Stimulated activated CD8-positive, alpha-beta memory T cell treated with anti-CD3 and anti-CD28 coated beads, Interleukin-15, amount 100 ng/mL, for 24 hours (primary cell): ENCODE results near the gene NCR2.

Experiments used
- DNase-seq: peaks from one replicate; pipeline ENCODE4 v3.0.0-alpha.2; 2020; ENCODE audit warnings: low read depth

NCR2 gene

DNA sequence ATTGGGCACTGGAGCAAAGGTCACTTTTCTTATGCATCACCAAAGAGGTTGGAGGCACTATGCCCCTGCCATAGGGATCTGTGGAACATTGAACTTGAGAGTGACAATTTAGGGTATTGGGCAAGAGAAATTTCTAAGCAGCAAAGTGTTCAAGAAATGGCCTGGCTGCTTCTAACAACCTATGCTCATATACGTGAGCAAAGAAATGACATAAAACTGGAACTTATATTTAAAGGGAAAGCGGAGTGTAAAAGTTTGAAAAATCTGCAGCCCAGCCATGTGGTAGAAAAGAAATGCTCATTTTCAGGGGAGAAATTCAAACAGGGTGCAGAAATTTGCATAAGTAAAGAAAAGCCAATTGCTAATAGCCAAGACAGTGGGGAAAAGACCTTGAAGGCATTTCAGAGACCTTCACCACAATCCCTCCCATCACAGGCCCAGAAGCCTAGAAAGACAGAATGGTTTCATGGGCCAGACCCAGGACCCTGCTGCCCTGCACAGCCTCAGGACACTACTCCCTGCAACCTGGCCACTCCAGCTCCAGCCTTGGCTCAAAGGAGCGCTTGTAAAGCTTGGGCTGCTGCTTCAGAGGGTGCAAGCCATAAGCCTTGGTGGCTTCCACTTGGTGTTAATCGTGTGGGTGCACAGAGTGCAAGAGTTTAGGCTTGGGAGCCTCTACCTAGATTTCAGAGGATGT is 24.4 kb downstream of the NCR2 start:
- no peak for DNase-seq

DNA sequence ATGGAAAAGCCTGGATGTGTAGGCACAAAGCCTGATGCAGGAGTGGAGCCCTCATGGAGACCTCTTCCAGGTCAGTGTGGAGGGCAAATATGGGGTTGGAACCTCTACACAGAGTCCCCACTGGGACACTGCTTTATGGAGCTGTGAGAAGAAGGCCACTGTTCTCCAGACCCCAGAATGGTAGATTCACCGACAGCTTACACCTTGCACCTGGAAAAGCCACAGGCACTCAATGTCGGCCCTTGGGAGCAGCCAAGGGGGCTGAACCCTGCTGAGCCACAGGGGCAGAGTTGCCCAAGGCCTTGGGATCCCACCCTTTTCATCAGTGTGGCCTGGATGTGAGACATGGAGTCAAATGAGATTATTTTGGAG is 24.9 kb downstream of the NCR2 start:
- DNase-seq = no peak

DNA sequence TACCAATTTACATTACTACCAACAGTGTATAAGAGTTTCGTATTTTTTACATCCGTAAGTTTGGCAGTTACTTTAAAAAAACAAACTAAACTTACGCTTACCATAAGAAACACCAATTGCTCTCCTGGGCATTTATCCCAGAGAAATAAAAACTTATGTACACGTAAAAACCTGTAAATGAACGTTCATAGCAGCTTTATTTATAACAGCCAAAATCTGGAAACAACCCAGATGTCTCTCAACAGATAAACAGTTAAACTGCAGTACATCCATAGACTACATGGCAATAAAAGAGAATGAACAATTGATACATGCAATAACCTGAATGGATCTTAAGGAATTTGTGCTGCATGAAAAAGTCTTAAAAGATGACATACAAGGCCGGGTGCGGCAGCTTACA is 30.7 kb downstream of the NCR2 start:
- no peak for DNase-seq

DNA sequence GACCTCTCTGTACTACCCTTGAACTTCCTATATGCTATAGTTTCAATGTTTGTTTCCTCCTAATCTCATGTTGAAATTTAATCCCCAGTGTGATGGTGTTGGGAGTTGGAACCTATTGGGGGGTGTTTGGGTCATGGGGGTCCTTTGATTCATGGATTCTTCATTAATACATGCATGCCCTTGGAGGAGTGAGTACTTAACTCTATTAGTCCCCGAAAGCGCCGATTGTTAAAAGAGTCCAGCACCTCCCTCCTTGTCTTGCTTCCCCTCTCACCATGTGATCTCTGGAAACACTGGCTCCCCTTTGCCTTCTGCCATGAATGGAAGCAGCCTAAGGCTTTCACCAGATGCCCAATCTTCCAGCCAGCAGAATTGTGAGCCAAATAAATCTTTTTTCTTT is 31.7 kb downstream of the NCR2 start:
- DNase-seq = no peak

DNA sequence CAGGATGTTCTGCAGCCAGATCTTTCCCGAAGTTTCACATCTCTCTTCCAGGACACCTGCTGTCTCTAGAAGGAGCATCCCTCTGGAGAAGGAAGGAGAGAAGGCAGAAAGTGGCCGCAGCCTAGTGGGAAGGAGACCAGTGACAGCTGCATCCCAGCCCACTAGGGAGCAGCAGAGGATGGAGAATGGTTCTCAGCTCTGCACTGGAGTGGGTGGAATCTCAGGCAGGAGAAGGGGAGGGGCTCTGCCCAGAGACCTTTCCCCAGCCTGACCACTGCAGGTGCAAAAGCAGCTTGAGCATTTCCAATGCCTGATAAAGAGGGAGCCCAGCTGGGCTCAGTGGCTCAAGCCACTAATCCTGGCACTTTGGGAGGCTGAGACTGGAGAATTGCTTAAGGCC is 32.3 kb downstream of the NCR2 start:
- DNase-seq = no peak

DNA sequence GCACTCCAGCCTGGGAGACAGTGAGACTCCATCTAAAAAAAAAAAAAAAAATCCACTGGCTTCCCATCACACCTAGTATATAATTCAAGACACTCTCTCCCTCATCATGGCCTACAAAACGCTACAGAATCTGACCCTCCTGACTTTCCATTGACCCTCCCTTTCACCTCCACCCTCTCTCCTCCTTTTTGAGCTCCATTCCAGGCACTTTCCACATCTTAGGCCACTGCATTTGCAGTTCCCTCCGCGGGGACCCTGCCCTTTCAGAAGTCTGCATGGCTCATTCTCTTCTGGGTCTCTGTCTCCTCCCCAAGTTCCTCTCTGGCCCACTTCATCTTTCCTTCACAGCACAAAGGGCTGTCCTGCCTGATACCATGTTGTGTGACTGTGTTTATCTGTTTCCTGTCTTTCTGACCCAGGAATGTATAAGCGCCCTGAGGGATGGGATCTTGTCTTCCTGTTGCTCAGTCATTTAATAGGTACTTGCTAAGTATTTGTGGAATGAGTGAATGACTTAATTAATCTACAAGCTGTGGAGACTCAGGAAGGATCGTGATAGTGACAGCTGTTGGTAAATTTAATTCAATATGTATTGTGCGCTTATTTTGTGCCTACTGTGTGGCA is 35.2 kb downstream of the NCR2 start:
- DNase-seq = no peak

DNA sequence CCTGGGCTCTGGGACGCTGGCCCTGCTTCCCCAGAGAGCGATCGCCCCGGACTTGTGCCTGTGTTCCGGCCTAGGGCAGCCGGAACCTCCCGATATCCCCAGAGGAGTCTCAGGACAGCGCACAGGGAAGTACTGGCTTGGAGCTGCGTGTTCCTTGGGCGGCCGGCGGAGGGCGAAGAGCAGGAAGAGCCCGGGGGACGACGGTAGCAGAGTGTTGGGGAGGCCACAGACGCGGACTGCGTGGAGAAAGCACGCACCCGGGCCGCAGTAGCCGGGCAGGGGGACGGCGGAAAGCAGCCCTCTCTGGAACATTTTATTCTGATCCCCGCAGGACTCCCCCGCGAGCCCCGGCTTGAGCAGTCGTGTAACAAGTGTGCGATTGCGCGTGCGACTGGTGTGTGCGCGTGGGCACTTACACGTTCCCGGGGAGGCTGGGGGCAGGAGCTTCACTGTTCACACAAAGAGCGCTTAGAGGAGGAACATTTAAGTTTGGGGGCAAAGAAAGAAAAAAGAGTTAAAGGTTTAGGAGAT is 36.1 kb downstream of the NCR2 start:
- DNase-seq = no peak

DNA sequence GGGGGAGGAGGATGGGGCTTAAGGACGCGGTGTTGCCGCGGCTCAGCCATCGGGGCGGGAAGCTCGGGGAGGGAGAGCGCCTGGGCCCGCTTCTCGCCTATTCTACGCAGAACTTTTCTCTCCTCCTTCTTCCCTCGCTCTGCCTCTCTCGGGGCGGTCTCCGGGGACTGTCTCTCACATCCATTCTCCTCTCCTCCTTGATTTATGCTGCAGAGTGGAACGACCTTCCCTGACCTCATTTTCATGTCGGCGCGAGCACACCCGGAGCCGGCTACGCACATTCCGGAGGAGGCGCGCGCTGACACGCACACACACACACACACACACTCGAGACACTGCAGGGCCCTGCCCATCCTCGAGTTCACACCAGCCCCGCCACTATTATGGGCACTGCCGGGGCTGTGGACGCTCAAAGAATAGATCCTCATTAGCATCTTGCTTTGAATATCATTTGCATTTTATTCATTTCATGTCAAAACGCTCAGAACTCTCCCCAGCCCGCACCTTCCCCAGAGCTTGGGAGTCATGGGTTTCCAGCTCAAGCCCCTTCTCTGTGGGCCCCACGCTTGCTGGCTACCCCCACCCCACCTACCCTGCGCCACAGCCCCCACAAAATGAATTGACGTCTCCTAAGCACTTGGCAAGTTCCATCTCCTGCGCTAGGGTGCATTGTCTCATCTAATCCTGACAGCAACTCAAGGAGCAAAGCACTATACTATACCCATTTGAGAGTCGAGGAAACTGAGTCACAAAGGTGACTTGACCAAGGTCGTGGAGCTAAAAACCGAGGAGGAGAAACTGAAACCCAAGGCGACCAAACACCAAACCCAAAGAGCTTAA is 36.8 kb downstream of the NCR2 start:
- DNase-seq = no peak

DNA sequence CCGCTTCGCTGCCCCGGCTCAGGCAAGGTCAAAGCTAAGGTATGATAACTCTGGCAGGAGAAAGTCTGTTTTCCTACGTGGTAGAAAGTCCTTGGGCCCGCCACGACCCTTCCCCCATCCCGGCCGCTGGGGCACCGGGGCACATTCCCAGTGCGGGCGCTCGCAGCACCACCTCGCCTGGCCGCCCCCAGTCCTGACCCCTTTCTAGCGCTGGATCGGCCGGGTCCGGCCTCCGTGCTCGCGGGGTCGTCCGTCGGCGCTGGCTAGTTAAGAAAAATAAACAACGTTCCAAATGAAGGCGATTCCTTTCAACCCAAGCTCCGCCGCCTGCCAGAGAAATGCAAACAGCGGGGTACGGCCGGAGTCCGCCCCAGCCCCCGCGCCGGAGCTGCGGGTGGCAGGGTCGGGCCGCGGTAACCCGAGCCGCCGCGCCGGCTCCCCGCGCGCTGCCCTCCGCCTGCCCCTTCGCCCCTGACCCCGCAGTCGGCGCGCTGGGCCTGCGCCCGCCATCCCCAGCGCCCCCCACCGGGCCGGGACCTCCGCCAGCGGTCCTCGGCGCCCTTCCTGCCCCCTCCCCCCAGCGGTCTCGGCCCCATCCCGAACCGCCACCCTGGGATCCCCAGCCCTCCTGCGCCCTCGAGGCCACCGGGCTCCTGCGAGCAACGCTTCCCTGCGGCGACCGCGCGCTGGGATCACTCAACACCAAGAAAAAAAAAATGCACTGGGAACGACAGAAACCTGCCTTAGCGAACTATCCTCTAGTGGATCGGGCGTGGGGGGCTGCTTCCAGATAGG is 37.6 kb downstream of the NCR2 start:
- no peak for DNase-seq

DNA sequence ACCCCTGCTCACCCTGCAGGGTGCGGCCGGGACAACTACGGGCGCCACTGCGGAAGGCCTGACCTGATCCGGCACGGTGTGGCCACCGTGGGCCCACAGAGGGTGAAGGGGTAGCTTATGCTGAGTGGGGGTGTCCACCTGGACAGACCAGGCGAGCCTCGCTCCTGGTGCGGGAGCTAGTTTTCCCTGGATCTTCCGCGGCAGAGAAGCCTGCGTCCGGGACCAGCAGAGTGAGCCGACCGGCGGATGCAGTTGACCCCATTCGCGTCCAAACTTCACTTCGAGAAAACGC is 38.2 kb downstream of the NCR2 start:
- no peak for DNase-seq

DNA sequence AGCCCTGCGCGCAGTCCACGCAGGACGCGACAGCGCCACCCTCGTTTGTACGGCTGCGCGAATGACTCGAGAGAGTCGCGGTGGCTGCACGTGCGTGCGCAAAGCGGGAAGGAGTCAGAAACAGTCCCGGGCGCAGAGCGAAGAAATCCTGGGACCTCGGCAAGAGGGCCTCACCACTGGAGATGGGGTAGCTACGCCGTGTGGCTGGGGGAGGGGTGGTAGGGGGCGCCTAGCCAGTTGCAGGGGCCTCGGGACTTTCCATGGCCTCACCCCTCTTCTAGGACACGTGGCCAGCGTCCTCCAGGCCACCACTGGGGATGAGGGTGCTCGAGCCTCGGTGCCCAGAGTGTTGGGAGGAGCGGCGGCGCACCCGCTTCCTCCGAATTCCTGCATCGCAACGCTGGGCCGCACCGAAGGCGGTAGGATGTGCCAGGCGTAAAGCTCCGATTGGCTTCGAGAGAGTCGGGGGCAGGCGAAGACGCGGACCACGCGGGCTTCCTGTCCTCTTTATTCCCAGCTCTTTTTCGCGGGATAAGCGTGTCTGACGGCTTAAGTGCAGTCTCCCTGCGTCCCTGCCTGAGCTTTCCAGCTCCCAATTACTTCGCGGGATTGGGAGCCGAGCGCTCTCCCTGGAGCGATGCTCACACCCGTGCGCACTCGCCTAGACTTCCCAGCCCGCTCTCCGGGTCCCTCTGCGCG is 38.7 kb downstream of the NCR2 start:
- DNase-seq = no peak

DNA sequence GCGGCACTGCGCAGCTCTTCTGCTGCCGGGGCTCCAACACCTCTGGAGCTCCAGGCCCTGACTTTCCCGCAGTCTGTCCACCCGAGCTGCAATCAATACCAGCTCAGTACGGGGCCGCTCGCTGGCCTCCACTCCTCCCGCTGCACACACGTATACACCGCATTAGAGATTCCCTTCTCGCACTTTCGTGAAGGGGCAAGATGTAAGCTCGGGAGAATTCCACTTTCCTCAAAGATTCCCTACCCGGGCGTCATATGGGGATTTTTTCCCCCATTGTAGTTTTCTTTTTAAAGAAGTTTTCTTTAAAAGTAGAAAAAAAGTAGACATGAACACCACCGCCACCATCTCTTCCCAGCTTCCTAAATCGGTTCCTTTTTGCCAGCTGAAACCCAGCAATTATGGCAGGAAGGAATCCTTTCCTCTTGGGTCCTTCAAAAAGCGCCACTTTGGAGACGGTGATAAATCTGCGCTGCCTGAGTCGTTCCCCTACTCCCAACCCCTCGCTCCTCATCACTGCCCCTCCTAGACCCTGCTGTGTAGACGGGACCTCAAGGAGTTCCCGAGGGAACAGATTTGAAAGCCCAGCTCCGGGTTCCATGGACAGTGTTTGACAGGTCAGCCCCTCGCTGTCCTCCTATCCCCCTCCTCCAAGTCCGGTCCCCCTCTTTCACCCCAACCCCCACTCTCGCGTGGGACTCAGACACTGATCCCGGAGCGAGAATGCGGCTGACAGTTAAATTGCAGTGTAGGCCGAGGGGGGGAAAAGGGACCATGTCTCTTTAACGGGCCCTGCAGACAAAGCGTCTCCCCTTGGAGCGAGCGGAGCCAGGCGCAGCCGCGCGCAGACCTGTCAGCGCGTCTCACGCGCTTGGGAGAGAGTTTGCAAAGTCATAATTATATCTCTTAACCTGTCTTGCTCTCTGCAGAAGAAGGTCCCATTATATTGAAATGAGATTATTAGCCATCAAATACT is 39.5 kb downstream of the NCR2 start:
- no peak for DNase-seq

DNA sequence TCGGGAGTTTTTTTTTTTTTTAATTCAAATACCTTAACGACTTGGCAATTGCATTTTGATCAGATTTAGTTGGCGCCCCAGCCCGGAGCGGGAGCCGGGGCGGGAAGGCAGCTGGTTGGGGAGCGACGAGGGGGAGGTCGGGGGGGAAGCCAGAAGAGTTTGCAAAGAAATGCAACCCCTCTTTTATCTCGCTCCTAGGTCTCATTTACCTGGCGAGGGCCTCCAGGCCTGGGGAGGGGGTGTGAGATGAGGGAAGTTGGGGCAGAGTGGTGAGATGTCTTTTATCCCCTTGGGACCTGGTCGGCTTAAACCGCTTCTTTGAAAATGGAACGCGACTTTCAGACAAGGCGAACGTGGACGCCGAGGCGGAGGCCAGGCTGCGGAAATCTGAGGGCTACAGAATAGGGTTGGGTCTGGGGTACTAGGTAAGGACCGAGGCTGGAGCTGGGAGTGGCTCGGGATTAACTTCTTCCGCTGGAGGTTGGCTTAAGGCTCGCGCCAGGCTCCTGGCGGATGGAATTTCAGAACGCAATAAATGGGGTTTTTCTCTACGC is 40.3 kb downstream of the NCR2 start:
- DNase-seq = no peak

DNA sequence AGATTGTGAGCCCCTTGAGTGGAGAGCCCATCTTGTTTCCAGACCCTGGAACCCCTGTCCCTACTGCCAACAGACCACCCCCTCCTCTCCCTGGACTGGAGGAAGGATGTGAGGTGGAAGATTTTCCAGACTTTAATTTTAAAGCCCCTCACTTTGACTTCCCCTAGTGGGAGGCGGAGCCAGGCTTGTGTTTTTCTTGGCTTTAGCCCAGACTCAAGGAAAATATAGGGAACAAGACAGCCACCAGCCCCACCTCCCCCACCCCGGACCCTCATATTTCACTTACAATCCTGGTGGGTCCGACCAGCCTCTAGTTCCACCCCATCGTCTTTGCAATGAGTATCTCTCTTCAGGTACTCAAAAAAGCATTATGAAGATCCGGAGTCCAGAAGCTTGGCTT is 40.8 kb downstream of the NCR2 start:
- no peak for DNase-seq

DNA sequence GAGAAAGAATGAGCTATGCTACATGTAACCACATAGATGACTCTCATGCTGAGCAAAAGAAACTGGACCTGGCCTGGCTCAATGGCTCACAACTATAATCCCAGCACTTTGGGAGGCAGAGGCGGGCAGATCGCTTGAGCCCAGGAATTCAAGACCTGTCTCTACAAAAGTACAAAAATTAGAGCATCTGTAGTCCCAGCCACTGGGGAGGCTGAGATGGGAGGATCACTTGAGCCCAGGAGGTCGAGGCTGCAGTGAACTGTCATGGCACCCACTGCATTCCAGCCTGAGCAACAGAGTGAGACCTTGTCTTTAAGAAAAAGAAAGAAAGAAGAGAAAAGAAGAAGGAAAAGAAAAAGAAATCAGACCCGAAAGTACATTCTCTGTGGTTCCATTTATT is 41.7 kb downstream of the NCR2 start:
- DNase-seq = no peak

DNA sequence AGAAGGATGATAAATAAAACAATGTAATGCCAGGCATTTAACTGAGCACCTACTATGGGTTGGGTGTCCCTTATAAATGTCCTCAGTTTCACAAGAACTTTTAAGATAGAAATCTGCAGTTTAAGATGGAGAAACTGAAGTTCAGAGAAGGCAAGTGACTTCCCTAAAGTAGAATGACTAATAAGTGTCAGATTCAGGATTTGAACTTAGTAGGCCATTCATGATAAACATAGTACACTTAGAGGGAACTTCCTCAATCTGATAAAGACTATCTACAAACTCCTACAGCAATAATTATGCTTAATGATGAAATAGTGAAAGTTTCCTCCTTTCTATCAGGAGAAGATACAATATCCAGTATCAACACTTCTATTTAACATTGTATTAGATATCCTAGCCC is 43.9 kb downstream of the NCR2 start:
- DNase-seq = no peak

DNA sequence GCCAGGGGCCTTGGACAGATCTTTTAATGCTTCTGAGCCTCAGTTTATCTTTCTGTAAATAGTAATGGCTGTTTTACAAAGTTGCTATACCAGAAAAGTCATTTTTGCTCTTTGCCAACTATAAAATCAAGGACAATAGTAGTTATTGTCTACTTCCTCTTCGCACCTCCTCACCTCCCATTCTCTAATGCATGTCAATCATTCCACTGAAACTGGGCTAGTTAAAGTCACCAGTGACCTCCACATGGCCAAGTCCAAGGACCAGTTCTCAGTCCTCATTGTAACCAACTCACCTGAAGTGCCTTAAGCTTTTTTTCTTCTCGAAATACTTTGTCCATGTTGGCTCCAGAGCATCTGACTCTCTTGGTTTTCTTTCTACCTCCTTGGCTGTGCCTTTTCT is 51.2 kb downstream of the NCR2 start:
- DNase-seq = no peak

DNA sequence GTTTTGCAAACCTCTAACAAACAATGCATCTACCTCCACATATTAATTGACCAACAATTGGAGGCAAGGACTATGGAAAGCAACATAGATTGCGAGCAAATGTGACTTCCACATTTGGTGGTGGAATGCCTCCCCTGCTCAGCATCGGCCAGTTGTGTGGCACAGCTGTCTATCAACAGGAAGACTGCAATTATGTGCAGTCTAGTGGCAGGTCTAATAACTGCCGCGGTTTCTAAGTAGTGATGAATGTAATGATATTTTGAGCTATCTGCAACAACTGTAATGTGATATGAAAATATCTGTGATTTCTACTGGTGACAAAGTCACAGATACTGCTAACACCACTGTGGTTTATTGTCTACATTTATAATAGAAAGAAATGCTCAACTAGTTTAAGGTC is 56.8 kb downstream of the NCR2 start:
- DNase-seq = no peak

DNA sequence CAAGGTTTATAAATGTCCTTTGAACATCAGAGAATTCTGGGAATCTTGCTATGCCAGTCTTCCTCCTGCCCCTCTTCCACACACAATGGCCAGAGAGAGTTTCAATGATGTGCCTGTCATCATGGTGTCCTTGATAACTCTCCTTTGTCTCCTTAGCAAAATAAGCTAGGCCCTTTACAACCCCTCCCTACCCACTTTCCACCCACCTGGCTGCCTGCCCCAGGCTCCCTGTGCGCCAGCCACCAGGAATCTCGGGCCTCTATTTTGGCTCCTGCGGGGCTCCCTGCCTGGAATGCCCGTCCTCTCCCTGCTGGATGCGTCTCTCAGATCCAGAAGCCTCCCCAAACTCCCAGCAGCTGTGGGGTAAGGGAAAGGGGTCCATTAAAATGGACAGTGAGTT is 60.9 kb downstream of the NCR2 start:
- DNase-seq = no peak

DNA sequence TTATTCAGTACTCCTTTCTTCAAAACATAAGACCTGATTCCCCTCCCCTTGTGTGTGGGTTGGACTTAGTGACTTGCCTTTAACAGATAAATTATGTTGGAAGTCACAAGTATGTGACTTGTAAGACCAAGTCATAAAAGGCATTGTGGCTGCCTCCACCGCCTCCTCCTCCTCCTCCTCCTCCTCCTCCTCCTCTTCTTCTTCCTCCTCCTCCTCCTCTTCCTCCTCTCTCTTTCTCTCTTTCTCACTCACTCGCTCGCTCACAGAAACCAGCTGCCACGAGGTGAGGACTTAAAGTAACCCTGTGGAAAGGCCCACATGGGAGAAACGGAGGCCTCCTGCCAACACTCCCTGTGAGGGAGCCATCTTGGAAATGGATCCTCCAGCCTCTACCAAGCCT is 64.0 kb downstream of the NCR2 start:
- DNase-seq = no peak
